AG10803 (cell line): ENCODE data around the gene CNBP.
"Not testable (repeated sequence)": the region's sequence is repeated elsewhere in the genome, so short reads cannot be mapped to it uniquely, and the experiment has no call there.

ENCODE experiments used
- DNase-seq: peaks from one replicate; pipeline ENCODE4 v3.0.0; 2010; ENCODE audit warnings: low read depth
- H3K4me3 ChIP-seq: 2 replicates; pipeline ENCODE4 v1.5.1; 2011; ENCODE audit warnings: mild to moderate bottlenecking, low read length, control low read depth
- CTCF ChIP-seq: conservative IDR thresholded peaks from 2 replicates; pipeline ENCODE4 v1.5.1; 2011; ENCODE audit warnings: mild to moderate bottlenecking, low read length, control low read depth, inconsistent platforms

Gene CNBP

GRCh38 chr3:129183569-129184395 is at the start of gene CNBP:
Gene CNBP, minus strand, starts transcription at chr3:129183896. Its CDS starts 12,139 bp downstream, at chr3:129171757.
- peak; percentile 94 for DNase-seq
- TF ChIP-seq CTCF: no peak
- peak within 1 kb of the TSS; percentile 97 for H3K4me3 ChIP-seq

- no peak for TF ChIP-seq CTCF
- H3K4me3 ChIP-seq: no peak overlapping the region
- no peak for DNase-seq
Observed at GRCh38 chr3:129231331-129232119, 47.8 kb upstream of the CNBP start.

GRCh38 chr3:129230311-129231019 is 46.8 kb upstream of the CNBP start:
- no peak overlapping the region for H3K4me3 ChIP-seq
- peak; percentile 81 for DNase-seq
- no peak for TF ChIP-seq CTCF

GRCh38 chr3:129228891-129229585 is 45.3 kb upstream of the CNBP start:
- no peak overlapping the region for H3K4me3 ChIP-seq
- peak; percentile 80 for DNase-seq
- no peak; the same call in 1 of the 2 replicates for TF ChIP-seq CTCF

GRCh38 chr3:129226374-129226773 is 42.7 kb upstream of the CNBP start:
- no peak overlapping the region for H3K4me3 ChIP-seq
- DNase-seq: peak; percentile 92
- TF ChIP-seq CTCF: no peak

GRCh38 chr3:129224984-129225393 is 41.3 kb upstream of the CNBP start:
- 0 out of 2 replicates have a peak, but pooled peaks have one; percentile 5 for TF ChIP-seq CTCF
- H3K4me3 ChIP-seq: peak overlapping the region; percentile 33
- peak; percentile 82 for DNase-seq

GRCh38 chr3:129224387-129224786 is 40.7 kb upstream of the CNBP start:
- not testable (repeated sequence) for DNase-seq, H3K4me3 ChIP-seq
